ENCODE data around the gene CLN6. TPM values are rescaled to one million over a fixed set of nuclear protein-coding genes. Genes with fewer than 3 reads are reported as not detected.
"Not testable (repeated sequence)": the region's sequence is repeated elsewhere in the genome, so short reads cannot be mapped to it uniquely, and the experiment has no call there.

The CLN6 gene
- total and polyA plus RNA-seq, 5 donors = 6.8 to 8.9 (median 7.6) TPM

GRCh38 chr15:68232449-68232848 is 2.9 kb upstream of the CLN6 start:
- Histone ChIP-seq H3K4me3 (ENCODE audit: low read length) (no peak overlapping the region), H3K27me3 (ENCODE audit: control insufficient read depth, insufficient read depth) (no peaks in the 10 kb centered on the region), H3K27ac (ENCODE audit: low read length) (no peak overlapping the region), H3K9me3 (ENCODE audit: control insufficient read depth, low read length) (no peaks in the 10 kb centered on the region), H3K4me1 (ENCODE audit: control insufficient read depth, insufficient read depth, low read length) (no peaks in the 10 kb centered on the region)
- 92% methylated on average over 6 of the region's 6 CpGs for WGBS
- peak in 1 of 3 donors; percentile 33 for DNase-seq
- intact Hi-C loops (cut with DNase I) = no loop called here
- ATAC-seq = no peak

DNA sequence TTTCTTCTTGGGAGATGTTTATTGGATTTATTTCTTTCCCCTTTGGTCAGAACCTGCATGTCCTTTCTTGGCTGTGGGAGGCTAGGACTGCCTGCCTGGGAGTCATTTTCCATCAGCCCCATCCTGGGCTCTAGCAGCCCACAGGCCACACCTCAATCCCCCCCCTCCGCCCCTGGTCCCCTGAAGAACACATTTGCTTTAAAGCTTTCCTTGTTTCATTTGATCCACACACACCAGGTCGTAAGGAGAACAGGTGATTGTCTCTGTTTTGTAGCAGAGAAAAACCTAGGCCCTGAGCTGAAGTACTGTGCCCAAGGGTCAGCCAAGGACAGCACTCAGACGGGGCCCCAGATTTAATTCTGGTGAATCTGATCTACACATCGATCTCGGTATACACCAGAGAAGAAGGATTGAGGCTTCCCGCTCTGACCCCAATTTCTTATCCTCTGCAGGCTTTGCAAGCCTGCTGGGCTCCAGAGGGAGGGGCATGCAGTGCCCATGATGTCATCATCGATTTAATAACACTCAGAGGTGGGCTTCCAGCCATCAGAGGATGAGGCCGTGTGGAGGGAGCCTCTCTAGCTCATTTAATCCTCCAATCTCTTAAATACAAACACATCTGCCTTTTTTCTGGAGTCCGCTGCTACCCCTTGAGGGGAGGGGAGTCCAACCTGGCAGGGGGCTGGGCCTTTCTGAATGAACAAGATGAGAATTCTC is 1.7 kb upstream of the CLN6 start:
- DNase-seq = peak in 1 of 3 donors; percentile 27
- intact Hi-C loops (cut with DNase I) = no loop called here

GRCh38 chr15:68230157-68231100 is 901 bp upstream of the CLN6 start:
- Histone ChIP-seq H3K4me3 (ENCODE audit: low read length) (peak overlapping the region; percentile 74), H3K27ac (ENCODE audit: low read length) (no peak overlapping the region), H3K4me1 (ENCODE audit: control insufficient read depth, insufficient read depth, low read length) (no peaks in the 10 kb centered on the region), H3K9me3 (ENCODE audit: control insufficient read depth, low read length) (no peaks in the 10 kb centered on the region), H3K27me3 (ENCODE audit: control insufficient read depth, insufficient read depth) (no peaks in the 10 kb centered on the region)
- no peak for ATAC-seq
- DNase-seq = peak in 1 of 3 donors; percentile 43
- 60% methylated on average over 20 of the region's 20 CpGs for whole genome bisulfite sequencing
- intact Hi-C loops (cut with DNase I) = no loop called here

More for the DNA sequence above, 1.7 kb upstream of the CLN6 start:
- Histone ChIP-seq H3K4me3 (ENCODE audit: low read length) (no peak overlapping the region), H3K9me3 (ENCODE audit: control insufficient read depth, low read length) (no peaks in the 10 kb centered on the region), H3K27me3 (ENCODE audit: control insufficient read depth, insufficient read depth) (no peaks in the 10 kb centered on the region), H3K27ac (ENCODE audit: low read length) (no peak overlapping the region), H3K4me1 (ENCODE audit: control insufficient read depth, insufficient read depth, low read length) (no peaks in the 10 kb centered on the region)
- WGBS = 76% methylated on average over 9 of the region's 9 CpGs
- ATAC-seq = no peak

- WGBS = under 1% methylated on average over 39 of the region's 39 CpGs
- H3K9me3 ChIP-seq (ENCODE audit: control insufficient read depth, low read length) = no peaks in the 10 kb centered on the region
- DNase-seq = no peak
- H3K27ac ChIP-seq (ENCODE audit: low read length) = no peak overlapping the region
- intact Hi-C loops (cut with DNase I) = no loop called here
- peak; percentile 2 to 6 for ATAC-seq
- no peaks in the 10 kb centered on the region for H3K4me1 ChIP-seq (ENCODE audit: control insufficient read depth, insufficient read depth, low read length)
- no peaks in the 10 kb centered on the region for H3K27me3 ChIP-seq (ENCODE audit: control insufficient read depth, insufficient read depth)
- H3K4me3 ChIP-seq (ENCODE audit: low read length) = peak overlapping the region; percentile 74
Measured at GRCh38 chr15:68228971-68229385, 550 bp downstream of the CLN6 start.

GRCh38 chr15:68228143-68228970 is 1.2 kb downstream of the CLN6 start:
- H3K27me3 ChIP-seq (ENCODE audit: control insufficient read depth, insufficient read depth) = no peaks in the 10 kb centered on the region
- WGBS = 50% methylated on average over 25 of the region's 25 CpGs
- peak overlapping the region; percentile 74 for H3K4me3 ChIP-seq (ENCODE audit: low read length)
- ATAC-seq (no peak), DNase-seq (peak in 1 of 3 donors; percentile 50)
- no peaks in the 10 kb centered on the region for H3K4me1 ChIP-seq (ENCODE audit: control insufficient read depth, insufficient read depth, low read length)
- intact Hi-C loops (cut with DNase I) = no loop called here
- no peak overlapping the region for H3K27ac ChIP-seq (ENCODE audit: low read length)
- H3K9me3 ChIP-seq (ENCODE audit: control insufficient read depth, low read length) = no peaks in the 10 kb centered on the region

- Histone ChIP-seq H3K27ac (ENCODE audit: low read length) (no peak overlapping the region), H3K4me3 (ENCODE audit: low read length) (no peak overlapping the region), H3K27me3 (ENCODE audit: control insufficient read depth, insufficient read depth) (no peaks in the 10 kb centered on the region), H3K4me1 (ENCODE audit: control insufficient read depth, insufficient read depth, low read length) (no peaks in the 10 kb centered on the region), H3K9me3 (ENCODE audit: control insufficient read depth, low read length) (no peaks in the 10 kb centered on the region)
- ATAC-seq (no peak), DNase-seq (no peak)
- intact Hi-C loops (cut with DNase I) = no loop called here
- WGBS = 84% methylated on average over 9 of the region's 9 CpGs
Measured at GRCh38 chr15:68227643-68228142, 1.8 kb downstream of the CLN6 start.

DNA sequence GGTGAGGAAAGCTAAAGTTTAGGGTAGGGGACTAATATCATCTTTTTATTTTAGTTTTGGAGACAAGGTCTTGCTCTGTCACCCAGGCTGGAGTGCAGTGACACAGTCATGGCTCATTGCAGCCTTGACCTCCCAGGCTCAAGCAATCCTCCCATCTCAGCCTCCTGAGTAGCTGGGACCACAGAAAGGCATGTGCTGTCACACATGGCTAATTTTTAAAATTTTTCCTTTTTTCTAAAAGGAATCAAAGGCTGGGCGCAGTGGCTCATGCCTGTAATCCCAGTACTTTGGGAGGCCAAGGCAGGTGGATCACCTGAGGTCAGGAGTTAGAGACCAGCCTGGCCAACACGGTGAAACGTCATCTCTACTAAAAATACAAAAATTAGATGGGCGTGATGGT is 4.1 kb downstream of the CLN6 start:
- H3K9me3 ChIP-seq (ENCODE audit: control insufficient read depth, low read length); H3K27me3 ChIP-seq (ENCODE audit: control insufficient read depth, insufficient read depth); intact Hi-C loops (cut with DNase I); ATAC-seq; H3K4me3 ChIP-seq (ENCODE audit: low read length); H3K27ac ChIP-seq (ENCODE audit: low read length); DNase-seq; H3K4me1 ChIP-seq (ENCODE audit: control insufficient read depth, insufficient read depth, low read length): not testable (repeated sequence)
- 96% methylated on average over 4 of the region's 4 CpGs for WGBS

- WGBS = 73% methylated on average over 3 of the region's 3 CpGs
- intact Hi-C loops (cut with DNase I) = no loop called here
- Histone ChIP-seq H3K27me3 (ENCODE audit: control insufficient read depth, insufficient read depth) (no peaks in the 10 kb centered on the region), H3K4me3 (ENCODE audit: low read length) (no peak overlapping the region), H3K4me1 (ENCODE audit: control insufficient read depth, insufficient read depth, low read length) (no peaks in the 10 kb centered on the region), H3K27ac (ENCODE audit: low read length) (no peak overlapping the region), H3K9me3 (ENCODE audit: control insufficient read depth, low read length) (no peaks in the 10 kb centered on the region)
- ATAC-seq (no peak), DNase-seq (peak in 1 of 3 donors; percentile 18)
Measured at GRCh38 chr15:68224546-68225250, 4.8 kb downstream of the CLN6 start.

GRCh38 chr15:68224108-68224507 is 5.4 kb downstream of the CLN6 start:
- Histone ChIP-seq H3K4me3 (ENCODE audit: low read length) (no peak overlapping the region), H3K27ac (ENCODE audit: low read length) (no peak overlapping the region), H3K9me3 (ENCODE audit: control insufficient read depth, low read length) (no peaks in the 10 kb centered on the region), H3K4me1 (ENCODE audit: control insufficient read depth, insufficient read depth, low read length) (no peaks in the 10 kb centered on the region), H3K27me3 (ENCODE audit: control insufficient read depth, insufficient read depth) (no peaks in the 10 kb centered on the region)
- WGBS = 61% methylated on average over 3 of the region's 3 CpGs
- no peak for ATAC-seq
- intact Hi-C loops (cut with DNase I) = no loop called here
- peak in 1 of 3 donors; percentile 18 for DNase-seq

GRCh38 chr15:68223171-68223570 is 6.4 kb downstream of the CLN6 start:
- Histone ChIP-seq H3K4me1 (ENCODE audit: control insufficient read depth, insufficient read depth, low read length) (no peaks in the 10 kb centered on the region), H3K9me3 (ENCODE audit: control insufficient read depth, low read length) (no peaks in the 10 kb centered on the region), H3K27ac (ENCODE audit: low read length) (no peak overlapping the region), H3K4me3 (ENCODE audit: low read length) (no peak overlapping the region), H3K27me3 (ENCODE audit: control insufficient read depth, insufficient read depth) (no peaks in the 10 kb centered on the region)
- WGBS = 96% methylated on average over 6 of the region's 6 CpGs
- ATAC-seq (no peak), DNase-seq (no peak)
- intact Hi-C loops (cut with DNase I) = no loop called here
